K562 (cell line): Measurements from ENCODE around the gene AS3MT. TPM values are rescaled to one million over a fixed set of nuclear protein-coding genes. Genes with fewer than 3 reads are reported as not detected.

Experiments used
- ATAC-seq: fragments of 200-7000 bp; cut with Tn5 transposase; 3 replicates; pipeline ENCODE4 v1.9.1; 2020; ENCODE audit warnings: moderate library complexity
- BruUV-seq: library from RNA; stranded (reverse); fragments of 400-500 nt; replicated peaks from 2 replicates; lab custom pipeline; 2021; lab: Mats Ljungman, UMichigan
- CTCF ChIA-PET: fragments of 300-600 bp; formaldehyde crosslinking; extraction: SDS; loops from one replicate; lab custom pipeline; 2021; ENCODE audit warnings: low intra/inter-chr PET ratio; lab: Yijun Ruan, JAX
- POLR2A ChIA-PET: fragments of 300-600, 350-650 bp; sonication (Branson Sonifier 250); formaldehyde crosslinking; extraction: SDS; loops from one replicate; lab custom pipeline; 2021; ENCODE audit warnings: antibody characterized with exemption, inconsistent platforms; lab: Yijun Ruan, JAX
- DNase-seq, 4 experiments: peaks; one replicate each; pipeline versions ENCODE4 v3.0.0 to v3.0.0-alpha.2; 2011 to 2018; ENCODE audit warnings: low spot score in 3 of 4, mixed read lengths in 3 of 4; ENCODE audit errors: extremely low read depth in 1 of 4
- FAIRE-seq: peaks from 2 replicates; lab custom pipeline; 2011; peaks lifted over from hg19 to GRCh38; lab: Jason Lieb, UNC
- H2AFZ ChIP-seq: 2 replicates; pipeline ENCODE4 v1.6.0; 2011; ENCODE audit warnings: low read depth, low read length, control low read depth, inconsistent platforms
- H3K27ac ChIP-seq: fragments of 200-600 bp; 3 replicates; pipeline ENCODE4 v1.8.0; 2011; ENCODE audit warnings: low read depth, mild to moderate bottlenecking, control low read depth, inconsistent platforms, low read length, moderate library complexity, mixed read lengths; ENCODE audit errors: extremely low read depth
- H3K27me3 ChIP-seq, 2 experiments: fragments of 300-600 bp in 1 of 2; 2 replicates in 1 of 2; 3 replicates in 1 of 2; pipeline versions ENCODE4 v1.6.0 to v1.8.0; 2011; ENCODE audit warnings: inconsistent platforms in 2 of 2, low read length in 2 of 2, mild to moderate bottlenecking in 1 of 2, mixed read lengths in 1 of 2, moderate library complexity in 1 of 2; ENCODE audit not compliant: control insufficient read depth in 2 of 2, insufficient read depth in 2 of 2
- H3K36me3 ChIP-seq: fragments of 300-600 bp; 3 replicates; pipeline ENCODE4 v1.8.0; 2011; ENCODE audit warnings: mild to moderate bottlenecking, low read length, inconsistent platforms; ENCODE audit not compliant: control insufficient read depth, insufficient read depth
- H3K4me1 ChIP-seq, 2 experiments: fragments of 200-600 bp in 1 of 2; replicated peaks in 1 of 2; 2 replicates in 1 of 2; 3 replicates in 1 of 2; pipeline versions ENCODE4 v1.5.1 to v1.8.0; 2011; ENCODE audit warnings: inconsistent platforms in 2 of 2, low read length in 2 of 2, mild to moderate bottlenecking in 1 of 2, mixed read lengths in 1 of 2, moderate library complexity in 1 of 2; ENCODE audit not compliant: control insufficient read depth in 2 of 2, insufficient read depth in 2 of 2
- H3K4me2 ChIP-seq: 2 replicates; pipeline ENCODE4 v1.6.1; 2011; ENCODE audit warnings: low read length, control low read depth, inconsistent platforms, mixed read lengths; ENCODE audit not compliant: insufficient read depth
- H3K4me3 ChIP-seq: fragments of 200-600 bp; sonication (generic), shearing (Covaris generic); 2 replicates; pipeline ENCODE4 v1.5.1; 2016; ENCODE audit warnings: control low read depth, inconsistent platforms
- H3K79me2 ChIP-seq: fragments of 200-600 bp; 3 replicates; pipeline ENCODE4 v1.8.0; 2011; ENCODE audit warnings: low read length, inconsistent platforms; ENCODE audit not compliant: control insufficient read depth, insufficient read depth
- H3K9ac ChIP-seq, 2 experiments: 2 replicates each; pipeline versions ENCODE4 v1.6.0 to v1.6.1; 2011; ENCODE audit warnings: low read depth in 2 of 2, low read length in 2 of 2, control low read depth in 1 of 2, inconsistent platforms in 1 of 2, mild to moderate bottlenecking in 1 of 2, mixed read lengths in 1 of 2; ENCODE audit not compliant: insufficient read depth in 1 of 2
- H3K9me1 ChIP-seq: one replicate; pipeline ENCODE4 v1.6.0; 2011; ENCODE audit warnings: inconsistent platforms, mild to moderate bottlenecking, low read length, moderate library complexity; ENCODE audit not compliant: control insufficient read depth, insufficient read depth
- H3K9me3 ChIP-seq: replicated peaks from 2 replicates; pipeline ENCODE4 v1.5.1; 2011; ENCODE audit warnings: low read depth, low read length, inconsistent platforms; ENCODE audit not compliant: control insufficient read depth, insufficient read depth
- H4K20me1 ChIP-seq: replicated peaks from 2 replicates; pipeline ENCODE4 v1.6.1; 2011; ENCODE audit warnings: low read length, inconsistent platforms, mixed read lengths; ENCODE audit not compliant: control insufficient read depth, insufficient read depth
- MCM7 ChIP-seq, 2 experiments: fragments of 450-650 bp; IDR thresholded peaks; 2 replicates each; pipeline ENCODE4 v1.6.1; 2016 to 2018
- POLR3A ChIP-seq: IDR thresholded peaks from 2 replicates; pipeline ENCODE4 v1.6.1; 2011; ENCODE audit warnings: borderline replicate concordance, mild to moderate bottlenecking, moderate library complexity; ENCODE audit not compliant: insufficient read length, insufficient read depth; ENCODE audit errors: extremely low read depth
- YBX1 ChIP-seq: fragments of 450-650 bp; IDR thresholded peaks from 2 replicates; pipeline ENCODE4 v1.7.1; 2016; ENCODE audit warnings: mild to moderate bottlenecking
- ZBTB2 ChIP-seq: fragments of 450-650 bp; IDR thresholded peaks from 2 replicates; pipeline ENCODE4 v1.6.1; 2016; ENCODE audit warnings: antibody characterized with exemption
- ZFX ChIP-seq: sonication (generic); formaldehyde crosslinking; IDR thresholded peaks from 2 replicates; pipeline ENCODE4 v1.8.0; 2022; ENCODE audit warnings: mild to moderate bottlenecking, missing genetic modification reagents, moderate library complexity
- ZNF165 ChIP-seq: fragments of 250-450 bp; sonication (Bioruptor Pico); IDR thresholded peaks from 2 replicates; pipeline ENCODE4 v1.4.0; 2020; ENCODE audit warnings: borderline replicate concordance
- WGBS: fragments of 100-300 bp; shearing (Covaris generic); methylation state at CpG from one replicate; pipeline ENCODE4 v1.1.6; 2016; ENCODE audit warnings: low coverage, mixed read lengths; ENCODE audit not compliant: insufficient coverage; ENCODE audit errors: missing lambda C conversion rate; 5-methylcytosine and 5-hydroxymethylcytosine counted together
- in situ Hi-C: fragments of 300-500 bp; cut with MboI; formaldehyde crosslinking; loops from 4 replicates; pipeline ENCODE4 v1.15.0; 2018; ENCODE audit warnings: inconsistent platforms, mixed read lengths
- intact Hi-C: fragments of 100-400 bp; cut with micrococcal nuclease; formaldehyde crosslinking; loops from 2 replicates; pipeline ENCODE4 v1.14.2; 2022
- polyA plus RNA-seq, 8 experiments: library from polyadenylated mRNA; depleted of rRNA in 4 of 8; stranded (reverse) in 5 of 8; unstranded in 3 of 8; fragments of >200 nt; fragmentation: Nextera tagmentation in 2 of 8; fragmentation: Illumina TruSeq in 1 of 8; extraction: Ambion mirVana in 2 of 8; extraction: Trizol in 1 of 8; gene quantifications; 2 replicates each; pipeline versions ENCODE4 v1.2.1 to v1.2.3, GENCODE V29; 2011 to 2014; ENCODE audit warnings: inconsistent platforms in 1 of 8, missing spikeins in 1 of 8
- total RNA-seq, 7 experiments: library from RNA; depleted of rRNA in 6 of 7; stranded (reverse); fragments of >200 nt in 6 of 7; fragmentation: Illumina TruSeq in 2 of 7; extraction: Trizol in 2 of 7; gene quantifications; 2 replicates each; pipeline versions ENCODE4 v1.2.1 to v1.2.3, GENCODE V29; 2011 to 2021; ENCODE audit warnings: low replicate concordance in 1 of 7
- TF ChIP-seq, protein P1 (sequence below): fragments of 450-650 bp; formaldehyde crosslinking; IDR thresholded peaks from 2 replicates; pipeline ENCODE4 v1.4.0; 2020; ENCODE audit warnings: mild to moderate bottlenecking, moderate library complexity

AS3MT gene
- total and polyA plus RNA-seq, 9 of the 15 experiments (the other 6 are each of a cell fraction or from before 2014, with no cell fraction given), result 0.04 to 0.33 (median 0.19) TPM; not detected in 2

GRCh38 chr10:102906507-102906906 is 37.2 kb downstream of the AS3MT start:
- no peak for ATAC-seq
- H3K79me2 ChIP-seq, result no peaks in the 10 kb centered on the region
- no peak for FAIRE-seq
- in situ Hi-C loops (no loop called here), intact Hi-C loops (no loop called here)
- H3K9me1 ChIP-seq, result no peaks in the 10 kb centered on the region
- H3K4me3 ChIP-seq, result no peak overlapping the region
- no peaks in the 10 kb centered on the region for H3K27me3 ChIP-seq
- TF ChIP-seq POLR3A, result no peak
- TF ChIP-seq ZFX (CRISPR knock-in tag), result no peak
- TF ChIP-seq ZBTB2, result no peak
- TF ChIP-seq MCM7 (IDR thresholded peaks at IDR 0.05), result no peak
- TF ChIP-seq YBX1, result no peak
- TF ChIP-seq ZNF165, result no peak
- TF ChIP-seq, protein P1, sequence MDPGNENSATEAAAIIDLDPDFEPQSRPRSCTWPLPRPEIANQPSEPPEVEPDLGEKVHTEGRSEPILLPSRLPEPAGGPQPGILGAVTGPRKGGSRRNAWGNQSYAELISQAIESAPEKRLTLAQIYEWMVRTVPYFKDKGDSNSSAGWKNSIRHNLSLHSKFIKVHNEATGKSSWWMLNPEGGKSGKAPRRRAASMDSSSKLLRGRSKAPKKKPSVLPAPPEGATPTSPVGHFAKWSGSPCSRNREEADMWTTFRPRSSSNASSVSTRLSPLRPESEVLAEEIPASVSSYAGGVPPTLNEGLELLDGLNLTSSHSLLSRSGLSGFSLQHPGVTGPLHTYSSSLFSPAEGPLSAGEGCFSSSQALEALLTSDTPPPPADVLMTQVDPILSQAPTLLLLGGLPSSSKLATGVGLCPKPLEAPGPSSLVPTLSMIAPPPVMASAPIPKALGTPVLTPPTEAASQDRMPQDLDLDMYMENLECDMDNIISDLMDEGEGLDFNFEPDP (CRISPR knock-in tag), result no peak
- H2AFZ ChIP-seq, result no peak overlapping the region
- H3K9ac ChIP-seq, result no peak overlapping the region
- no peak overlapping the region for H3K27ac ChIP-seq
- CTCF ChIA-PET, result interaction anchor here (1.0 kb wide), 1 partner anchor 72 kb away, joined by 3 read pairs; no protein-coding TSS in a partner anchor
- no peak for DNase-seq
- no peaks in the 10 kb centered on the region for H4K20me1 ChIP-seq
- no peaks in the 10 kb centered on the region for H3K9me3 ChIP-seq
- H3K4me2 ChIP-seq, result no peak overlapping the region
- POLR2A ChIA-PET, result no interaction called here
- WGBS, result 42% methylated on average over 4 of the region's 4 CpGs
- BruUV-seq, result no TSS peak
- no peaks in the 10 kb centered on the region for H3K4me1 ChIP-seq
- H3K36me3 ChIP-seq, result no peaks in the 10 kb centered on the region
